B cell (primary cell): ENCODE results near the gene OR10H1.

Source experiments
- CTCF ChIP-seq: fragments of 200-600 bp; IDR thresholded peaks from one replicate; pipeline ENCODE4 v1.8.0; 2022; ENCODE audit warnings: antibody characterized with exemption, mild to moderate bottlenecking
- EZH2 ChIP-seq: IDR thresholded peaks from 2 replicates; pipeline ENCODE4 v1.6.1; 2012; ENCODE audit warnings: borderline replicate concordance, low read depth, mild to moderate bottlenecking, moderate library complexity, low read length; ENCODE audit not compliant: insufficient read depth, poor library complexity, severe bottlenecking

DNA sequence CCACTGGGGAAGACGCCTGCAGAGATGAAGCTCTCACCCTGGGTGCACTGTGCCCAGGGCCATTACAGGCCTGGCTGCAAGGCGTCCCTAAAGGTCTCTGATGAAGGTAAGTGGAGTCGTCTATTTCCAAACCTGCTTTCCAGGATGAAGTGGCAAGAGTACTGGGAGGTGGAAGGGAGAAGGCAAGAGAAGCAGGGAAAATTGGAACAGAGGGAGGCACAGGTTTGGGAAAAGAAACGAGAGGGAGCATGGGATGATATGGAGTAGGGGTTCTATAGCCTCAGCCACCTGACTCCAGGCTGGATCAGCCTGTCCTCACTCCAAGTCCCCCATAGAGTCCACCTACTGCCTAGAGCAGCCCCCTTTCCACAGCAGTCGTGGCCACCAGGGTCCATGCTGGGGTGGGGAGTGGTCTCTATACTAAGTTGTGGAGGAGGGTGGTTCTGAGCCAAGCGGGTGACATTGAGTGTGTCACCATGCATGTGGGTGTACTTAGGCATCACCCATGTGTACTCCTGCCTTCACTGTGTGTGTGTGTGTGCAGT, 27.8 kb downstream of the OR10H1 start, which contains the start of gene OR10H5:
- TF ChIP-seq CTCF (no peak), EZH2 (no peak)
